HuH-7 (cell line): ENCODE measurements around the gene AFAP1L2.
"Not testable (repeated sequence)": the region's sequence is repeated elsewhere in the genome, so short reads cannot be mapped to it uniquely, and the experiment has no call there.

Experiments
- DNase-seq: peaks from one replicate; pipeline ENCODE4 v3.0.0; 2011; ENCODE audit warnings: low spot score

Gene AFAP1L2

DNA sequence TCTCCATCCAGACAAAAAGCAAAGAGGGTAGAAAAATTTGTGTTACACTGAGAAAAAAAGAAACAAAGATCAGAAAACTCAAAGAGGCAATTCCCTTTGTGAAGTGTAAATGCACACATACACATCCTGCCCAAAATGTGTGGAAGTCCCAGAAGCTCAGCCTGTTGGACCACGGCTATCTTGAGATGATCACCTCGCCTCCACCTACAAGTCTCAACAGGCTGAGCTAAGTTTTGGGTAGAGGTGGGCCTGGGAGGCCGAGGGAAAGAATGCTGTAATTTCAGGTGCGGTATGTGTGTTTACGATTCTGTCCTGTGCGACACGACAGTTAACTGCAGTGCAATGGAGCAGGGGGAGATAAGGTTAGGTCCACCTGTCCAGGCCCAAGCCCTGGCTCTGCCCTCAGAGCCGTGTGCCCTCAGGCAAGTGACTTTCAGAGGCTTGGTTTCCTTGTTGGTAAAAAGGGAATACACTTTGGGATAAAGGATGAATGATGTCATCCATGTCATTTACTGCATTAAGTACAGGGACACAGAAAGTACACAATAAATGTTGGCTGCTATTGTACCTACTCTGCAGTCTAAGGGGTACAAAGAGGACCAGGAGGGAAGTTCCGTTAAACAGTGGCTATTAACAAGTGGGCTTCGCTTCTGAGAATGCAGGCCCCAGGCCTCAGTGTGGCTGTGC, 67.3 kb downstream of the AFAP1L2 start:
- DNase-seq: no peak

DNA sequence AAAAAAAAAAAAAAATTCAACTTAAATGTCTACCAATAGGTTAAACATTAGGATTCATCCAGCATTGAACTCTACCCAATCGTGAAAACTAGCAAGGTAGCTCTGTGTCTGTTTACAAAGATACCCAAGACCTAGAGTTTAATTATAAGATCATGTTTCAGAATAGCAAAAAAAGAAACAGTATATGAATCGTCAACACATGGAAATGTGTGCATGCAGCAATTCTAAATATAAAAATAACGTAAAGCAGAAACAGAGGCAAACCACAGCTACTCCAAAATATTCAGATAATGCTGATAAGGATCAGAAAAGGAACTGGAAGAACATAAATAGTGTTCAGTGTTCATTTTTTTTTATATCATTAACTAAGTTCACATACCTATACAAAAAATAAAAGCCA, 68.7 kb downstream of the AFAP1L2 start:
- DNase-seq: no peak

DNA sequence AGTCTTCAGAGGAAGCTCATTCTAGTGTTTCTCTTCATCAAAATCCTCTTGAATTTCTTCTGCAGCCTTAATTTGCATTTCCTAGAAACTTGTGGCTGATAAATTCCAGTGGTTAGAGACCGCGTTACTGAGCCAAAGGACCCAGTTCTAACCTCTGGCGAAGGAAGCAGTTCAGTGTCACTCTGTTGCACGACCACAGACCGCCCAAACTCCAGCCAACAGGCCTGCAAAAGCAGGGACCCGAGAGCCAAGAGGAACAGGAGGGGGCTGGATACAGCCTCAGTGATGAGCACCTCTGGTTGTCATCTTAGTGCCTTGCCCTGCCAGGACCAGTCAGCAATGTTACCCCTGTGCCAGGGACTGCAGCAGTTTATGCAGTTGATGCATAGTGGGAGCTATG, 70.0 kb downstream of the AFAP1L2 start:
- no peak for DNase-seq

DNA sequence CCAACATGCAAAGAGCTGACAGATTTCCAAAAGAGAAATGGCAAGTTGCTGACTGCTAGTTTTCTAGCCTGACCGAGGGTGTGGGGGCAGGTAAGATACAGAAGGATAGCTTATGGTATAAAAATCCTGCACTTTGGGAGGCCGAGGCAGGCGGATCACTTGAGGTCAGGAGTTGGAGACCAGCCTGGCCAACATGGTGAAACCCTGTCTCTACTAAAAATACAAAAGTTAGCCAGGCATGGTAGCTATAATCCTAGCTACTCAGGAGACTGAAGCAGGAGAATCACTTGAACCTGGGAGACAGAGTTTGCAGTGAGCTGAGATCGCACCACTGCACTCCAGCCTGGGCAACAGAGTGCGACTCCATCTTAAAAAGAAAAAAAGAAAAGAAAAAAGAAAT, 70.9 kb downstream of the AFAP1L2 start:
- not testable (repeated sequence) for DNase-seq

DNA sequence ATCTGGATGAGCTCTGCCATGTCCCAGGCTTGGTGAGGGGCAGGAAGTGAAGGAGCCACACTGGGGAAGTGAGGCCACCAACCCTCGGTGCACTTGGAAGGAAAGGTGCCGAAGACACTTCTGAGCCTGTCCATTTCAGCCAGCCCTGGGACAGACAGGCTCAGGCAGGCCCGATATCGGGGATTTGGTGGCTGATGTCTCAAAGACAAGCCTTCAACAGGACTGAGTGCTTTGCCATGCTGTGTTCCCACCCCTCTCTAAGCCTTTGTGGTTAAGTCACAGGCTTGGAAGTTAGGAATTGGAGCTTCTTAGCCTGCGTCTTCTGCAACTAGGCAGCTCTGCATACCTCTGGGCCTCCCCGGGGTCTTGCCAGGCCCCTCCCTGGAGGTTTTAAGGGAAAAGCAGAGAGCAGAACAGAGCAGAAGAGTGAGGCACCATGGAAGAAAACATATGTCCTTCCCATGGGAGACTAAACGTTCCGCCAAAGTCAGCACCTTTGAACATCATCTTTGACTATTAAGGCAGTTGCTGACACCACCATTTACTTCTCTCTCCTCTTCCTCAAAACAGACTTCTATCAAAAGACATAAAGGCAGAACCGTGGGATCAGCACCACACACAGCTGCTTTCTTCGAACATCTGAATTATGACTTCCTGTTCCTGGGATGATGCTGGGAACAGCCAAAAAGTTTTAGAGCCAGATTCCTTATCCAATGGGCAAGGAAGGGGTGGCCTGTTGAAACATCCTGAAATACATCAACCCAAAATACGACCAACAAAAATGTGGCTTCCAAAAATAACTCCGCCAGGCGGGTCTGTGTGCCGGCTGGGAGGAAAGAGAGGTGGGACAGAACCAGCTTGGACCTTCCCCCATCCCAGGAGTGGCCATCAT, 71.8 kb downstream of the AFAP1L2 start:
- no peak for DNase-seq

DNA sequence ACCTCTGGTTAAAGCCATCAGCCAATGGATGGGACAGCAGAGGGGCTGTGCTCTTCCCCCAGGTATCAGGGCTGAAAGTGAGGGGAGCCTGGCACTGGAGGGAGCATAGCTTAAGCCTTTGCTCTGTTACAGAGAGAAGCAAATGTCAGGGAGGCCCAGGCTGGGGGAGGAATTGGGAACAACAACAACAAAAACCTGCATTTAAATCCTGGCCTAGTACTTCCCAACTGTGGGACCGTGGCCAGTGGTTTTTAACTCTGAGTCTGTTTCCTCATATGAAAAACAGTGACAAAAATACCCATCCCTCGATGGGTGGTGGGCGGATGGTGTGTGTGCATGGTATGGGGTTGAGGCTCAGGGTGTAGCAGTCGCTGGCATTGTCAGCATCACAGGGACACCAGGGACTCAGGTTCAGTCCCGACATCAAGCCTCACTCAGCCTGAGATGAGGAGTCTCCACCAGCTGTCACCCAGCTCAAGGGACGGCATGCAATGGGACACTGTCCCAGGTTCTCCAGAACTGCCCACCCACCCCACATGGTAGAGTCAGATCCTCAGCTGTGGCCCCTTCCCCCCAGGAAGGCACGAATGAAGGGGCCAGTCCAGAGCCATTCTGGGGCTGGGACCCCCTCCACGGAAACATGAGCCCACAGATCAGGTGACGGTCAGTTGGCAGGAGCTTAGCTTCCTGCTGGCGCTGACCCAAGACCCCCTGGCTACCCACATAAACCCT, 74.5 kb downstream of the AFAP1L2 start:
- DNase-seq: no peak

DNA sequence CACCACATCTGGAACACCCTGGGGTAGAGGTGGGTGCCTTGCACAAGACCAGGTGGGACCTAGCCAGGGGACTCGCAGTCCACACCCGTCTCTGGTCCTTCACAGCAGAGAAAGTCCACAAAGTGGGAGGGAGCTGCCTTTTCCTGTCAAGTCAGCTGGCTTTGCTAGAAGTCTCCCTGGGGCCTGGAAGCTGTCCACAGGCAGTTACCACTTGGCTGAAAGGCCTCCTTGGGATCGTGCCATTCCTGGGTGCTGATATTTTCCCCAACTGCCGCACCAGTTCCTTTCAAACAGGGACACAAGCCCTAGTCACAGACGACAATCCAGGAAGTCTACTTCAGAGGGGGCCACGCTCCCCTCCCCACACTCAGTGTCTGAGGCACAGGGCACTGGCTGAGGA, 75.4 kb downstream of the AFAP1L2 start:
- DNase-seq: no peak

DNA sequence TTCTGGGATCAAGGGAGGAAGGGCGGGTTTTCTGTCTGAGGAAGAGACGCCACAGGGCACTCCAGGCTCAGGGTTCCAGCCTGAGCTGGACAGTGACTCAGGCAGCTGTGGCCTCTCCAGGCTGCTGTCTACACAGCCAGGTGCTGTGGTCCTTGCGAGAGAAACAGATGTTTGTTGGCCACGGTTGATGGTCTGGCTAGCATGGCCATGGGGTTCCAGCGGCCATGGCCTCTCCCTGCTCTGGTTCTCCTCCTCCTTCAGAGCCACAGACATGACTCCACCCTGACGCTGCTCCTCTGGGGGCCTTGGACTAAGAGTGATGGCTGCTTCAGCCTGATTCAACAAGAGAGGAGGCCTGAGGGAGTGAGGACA, 75.9 kb downstream of the AFAP1L2 start:
- DNase-seq: no peak

DNA sequence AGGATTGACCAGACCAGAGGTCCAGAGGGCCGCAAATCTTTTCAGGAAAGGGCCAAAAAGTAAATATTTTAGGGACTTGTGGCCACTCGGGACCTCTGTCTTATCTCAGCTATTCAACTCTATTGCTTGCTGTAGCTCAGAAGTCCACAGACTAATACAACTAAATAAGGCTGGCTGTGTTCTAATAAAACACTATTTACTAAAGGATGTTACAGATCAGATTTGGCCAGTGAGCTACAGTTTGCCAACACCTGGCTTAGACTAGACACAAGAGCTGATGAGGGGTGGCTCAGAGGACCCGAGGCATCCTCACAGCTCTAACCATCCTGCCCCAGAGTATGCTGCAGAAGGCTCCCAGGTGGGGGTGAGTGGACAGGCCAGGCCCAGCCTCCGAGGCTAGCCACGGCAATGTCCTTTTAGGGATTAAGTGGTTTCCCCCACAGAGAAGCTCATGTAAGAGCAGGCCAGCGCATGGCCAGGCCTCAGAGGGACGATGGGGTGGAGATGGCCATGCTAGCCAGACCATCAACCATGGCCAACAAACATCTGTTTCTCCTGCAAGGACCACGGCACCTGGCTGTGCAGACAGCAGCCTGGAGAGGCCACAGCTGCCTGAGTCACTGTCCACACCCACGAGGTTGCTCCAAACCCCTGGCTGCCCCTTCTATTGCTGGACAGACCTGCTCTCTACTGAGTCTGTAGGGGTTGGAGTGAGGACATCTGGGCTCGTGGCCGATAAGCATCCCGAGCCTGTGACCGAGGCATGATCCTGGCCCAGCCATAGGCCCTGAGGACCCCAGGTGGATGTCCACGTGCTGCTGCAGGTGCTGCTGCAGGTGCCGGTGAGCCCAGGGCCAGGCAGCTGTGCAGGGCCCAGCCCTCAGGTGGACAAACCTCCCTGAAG, 76.5 kb downstream of the AFAP1L2 start:
- DNase-seq: no peak

DNA sequence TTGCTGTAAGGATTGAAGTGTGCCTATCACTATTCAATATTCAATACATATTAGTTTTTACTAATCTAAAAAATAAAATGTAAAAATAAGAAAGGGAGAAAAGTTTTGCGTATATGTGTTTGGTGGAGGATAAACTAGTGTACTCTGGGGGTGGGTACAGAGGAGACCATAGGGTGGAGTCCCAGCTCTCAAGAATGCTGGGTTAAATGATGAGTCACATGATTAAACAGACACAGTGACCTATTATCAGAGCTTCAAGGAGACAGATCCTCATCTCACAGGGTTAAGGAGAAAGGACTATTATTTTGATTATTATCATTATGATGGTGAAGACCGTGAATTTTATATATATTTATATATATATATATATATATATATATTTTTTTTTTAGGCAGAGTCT, 77.5 kb downstream of the AFAP1L2 start:
- no peak for DNase-seq

DNA sequence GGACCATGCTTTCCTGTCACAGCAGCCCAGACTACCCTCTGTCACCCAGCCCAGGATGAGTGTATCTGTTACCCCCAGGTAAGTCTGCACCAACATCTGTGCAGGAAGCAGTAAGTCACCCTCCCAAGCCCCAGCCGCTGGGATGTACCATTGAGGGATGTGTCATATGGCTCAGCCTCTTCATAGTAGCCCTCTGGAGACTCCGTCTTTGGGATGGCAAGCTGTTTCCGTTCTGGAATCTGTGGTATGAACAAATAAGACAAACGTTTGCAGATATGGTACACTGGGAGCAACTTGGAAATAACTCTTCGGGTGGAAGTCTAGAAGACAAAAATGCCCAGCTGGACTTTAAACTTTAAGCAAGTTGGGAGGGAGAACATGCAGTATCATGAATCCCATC, 81.3 kb downstream of the AFAP1L2 start:
- DNase-seq: no peak

DNA sequence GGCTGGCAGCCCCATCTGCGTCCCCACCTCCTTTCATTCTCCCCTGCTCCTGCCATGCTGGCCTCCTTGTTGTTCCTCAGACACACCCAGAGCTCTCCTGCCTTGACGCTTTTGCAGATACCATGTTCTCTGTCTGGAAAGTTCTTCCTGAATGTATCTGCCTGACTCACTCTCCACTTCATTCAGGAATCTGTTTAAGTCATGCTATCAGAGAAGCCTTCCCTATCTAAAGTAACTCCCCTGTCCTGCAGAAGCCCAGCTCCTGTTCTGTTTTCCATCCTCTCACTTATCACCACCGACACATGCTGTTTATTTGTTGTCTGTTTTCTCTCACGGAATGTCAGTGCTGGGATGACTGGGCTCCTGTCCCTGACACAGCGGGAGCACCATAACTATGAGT, 82.0 kb downstream of the AFAP1L2 start:
- DNase-seq: no peak

DNA sequence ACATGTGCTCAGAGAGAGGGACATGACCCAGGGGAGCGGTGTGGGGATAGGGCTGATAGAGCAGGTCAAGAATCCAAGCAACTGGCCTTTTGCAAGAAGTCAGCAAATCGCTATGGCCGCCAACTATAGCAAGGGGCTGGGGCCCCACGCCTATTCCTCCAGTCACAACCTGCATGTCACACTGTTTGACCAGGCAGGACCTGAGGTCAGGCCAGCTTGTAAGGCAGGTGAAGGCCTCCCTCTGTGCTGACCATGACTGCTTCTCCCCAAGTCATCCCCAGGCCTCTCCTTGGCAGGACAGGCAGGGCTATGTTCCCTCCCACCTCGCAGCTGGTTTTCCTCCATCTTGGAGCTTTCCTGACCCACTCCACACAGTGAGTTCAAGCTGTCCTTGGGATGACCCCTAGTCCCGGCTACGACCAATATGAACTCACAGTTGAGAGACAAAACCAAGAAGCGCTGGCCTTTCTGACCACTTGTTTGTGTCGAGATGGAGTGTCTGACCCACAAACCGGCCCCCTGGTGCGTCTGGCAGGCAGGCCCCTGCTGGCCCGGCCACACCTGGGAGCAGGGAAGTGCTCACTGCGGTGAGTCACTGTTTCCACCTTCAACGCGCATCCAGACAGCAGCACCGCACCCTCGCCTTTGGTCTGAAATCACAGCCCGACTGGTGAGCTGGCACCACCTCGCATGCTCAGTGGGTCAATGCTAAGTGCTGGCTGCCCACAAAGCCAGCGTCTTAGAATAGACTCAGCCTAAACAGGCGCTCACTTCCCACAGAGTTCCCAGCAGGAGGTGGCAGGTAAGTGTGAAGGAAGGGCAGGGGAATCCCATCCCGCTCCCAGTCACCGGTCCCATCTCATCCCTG, 83.8 kb downstream of the AFAP1L2 start:
- DNase-seq: no peak

DNA sequence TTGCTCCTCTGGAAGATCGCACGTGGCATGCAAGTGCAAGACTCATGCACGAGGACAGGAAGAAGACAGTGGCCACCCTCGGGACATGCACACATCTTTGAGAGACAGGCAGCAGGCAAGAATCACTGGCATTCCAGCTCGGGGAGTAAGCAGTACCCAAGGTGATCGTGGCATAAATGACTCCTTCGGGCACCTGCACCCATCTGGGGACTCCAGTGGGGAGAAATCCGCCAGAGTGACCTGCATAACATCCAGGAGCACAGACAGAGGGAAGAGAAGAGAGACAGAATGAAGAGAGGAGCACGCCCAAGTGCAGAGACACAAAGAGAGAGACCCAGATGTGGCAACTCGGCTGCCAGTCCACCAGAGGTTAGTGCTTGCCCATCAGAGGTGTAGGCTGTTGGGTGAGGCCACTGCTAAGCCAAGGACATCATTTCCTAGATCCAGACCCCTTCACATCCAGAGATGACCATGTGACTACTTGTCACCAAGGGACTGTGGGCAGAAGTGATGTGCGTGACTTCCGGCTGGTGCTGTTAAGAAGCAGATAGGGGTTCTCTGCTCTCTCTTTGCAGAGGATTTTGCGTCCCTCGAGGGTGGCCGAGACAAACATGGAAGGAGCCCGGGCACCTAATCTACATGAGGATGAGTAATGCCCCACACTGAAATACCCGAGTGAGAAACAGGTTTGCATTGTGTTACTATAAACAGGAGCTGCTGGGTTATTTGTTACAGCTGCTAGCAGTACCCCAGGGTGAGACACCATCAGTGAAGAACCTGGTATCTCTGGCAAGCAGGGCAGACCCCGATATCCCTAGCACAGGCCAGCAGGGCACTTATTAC, 84.7 kb downstream of the AFAP1L2 start:
- DNase-seq: no peak

DNA sequence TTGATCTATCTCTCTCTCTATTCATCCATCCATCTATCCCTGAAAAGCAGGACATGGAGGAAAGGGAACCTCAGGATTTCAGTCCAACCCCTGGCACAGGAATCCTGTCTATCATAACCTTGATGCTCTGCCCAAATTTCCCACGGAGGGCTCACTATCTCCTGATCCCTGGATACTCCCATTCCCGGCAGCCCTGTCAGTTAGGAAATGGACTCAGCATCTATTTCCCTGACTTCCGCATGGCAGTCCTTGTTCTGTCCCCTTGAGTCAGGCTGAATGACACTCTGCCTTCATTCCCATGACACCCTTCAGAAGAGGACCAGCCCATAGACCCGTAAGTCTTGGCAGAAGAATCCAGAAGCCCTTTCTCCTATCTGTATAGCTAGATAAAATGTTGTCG, 87.6 kb downstream of the AFAP1L2 start:
- DNase-seq: no peak

DNA sequence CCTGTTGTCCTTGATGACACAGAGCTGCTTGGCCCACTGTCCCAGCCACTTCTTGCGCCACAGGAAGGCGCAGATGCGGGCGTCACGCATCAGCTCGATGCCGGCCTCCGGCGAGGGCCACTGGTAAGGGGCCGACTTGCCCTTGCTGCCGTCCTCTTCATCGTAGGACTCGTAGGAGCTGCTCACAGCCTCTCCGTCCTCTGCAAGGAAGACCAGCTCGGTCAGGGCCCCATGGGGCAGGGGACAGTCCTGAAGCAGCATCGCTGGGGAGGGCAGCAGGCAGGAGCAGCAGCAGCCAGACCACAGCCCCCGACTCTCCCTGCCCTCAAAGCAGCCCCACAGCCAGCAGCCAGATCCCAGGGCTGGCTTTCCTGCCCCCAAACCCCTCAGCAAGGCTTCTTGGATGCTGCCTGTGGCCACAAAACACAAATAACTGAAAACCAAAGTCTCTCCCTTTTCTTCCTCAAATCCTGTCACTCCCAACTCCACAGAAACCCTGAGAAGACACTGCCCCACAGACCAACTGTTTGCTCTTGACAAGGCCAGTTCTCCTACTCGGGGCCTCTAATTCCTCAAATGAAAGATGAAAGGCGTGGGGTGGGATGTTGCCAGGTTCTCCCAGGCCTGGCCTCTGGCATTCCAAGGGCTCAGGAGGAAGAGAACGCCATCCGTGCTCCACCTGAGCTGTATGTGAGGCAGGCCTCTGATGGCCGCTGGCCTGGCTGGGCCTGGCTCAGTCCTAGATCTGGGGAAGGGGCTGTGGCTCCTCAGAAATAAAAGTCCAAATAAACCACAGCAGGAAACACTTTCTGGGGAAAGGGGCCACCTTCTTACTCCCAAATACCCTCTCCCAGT, 88.5 kb downstream of the AFAP1L2 start:
- no peak for DNase-seq

DNA sequence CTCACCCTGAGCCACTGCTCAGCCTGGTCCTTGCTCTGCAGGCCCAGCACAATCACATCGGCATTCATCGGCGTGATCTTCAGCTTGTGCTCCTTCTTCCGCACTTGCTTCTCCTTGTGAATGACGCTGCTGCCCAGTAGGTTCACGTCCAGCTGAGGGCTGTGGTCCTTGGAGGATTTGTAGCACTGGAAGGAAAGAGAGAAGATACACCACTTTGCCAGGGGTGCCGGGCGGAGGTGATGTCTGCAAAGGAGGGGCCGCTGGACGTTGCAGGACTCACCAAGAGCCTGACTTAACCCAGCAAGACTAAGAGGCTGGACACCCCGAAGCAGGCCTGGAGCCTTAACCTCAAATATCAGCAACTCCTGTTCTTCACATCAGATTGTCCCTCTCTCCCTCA, 90.4 kb downstream of the AFAP1L2 start:
- DNase-seq: no peak

DNA sequence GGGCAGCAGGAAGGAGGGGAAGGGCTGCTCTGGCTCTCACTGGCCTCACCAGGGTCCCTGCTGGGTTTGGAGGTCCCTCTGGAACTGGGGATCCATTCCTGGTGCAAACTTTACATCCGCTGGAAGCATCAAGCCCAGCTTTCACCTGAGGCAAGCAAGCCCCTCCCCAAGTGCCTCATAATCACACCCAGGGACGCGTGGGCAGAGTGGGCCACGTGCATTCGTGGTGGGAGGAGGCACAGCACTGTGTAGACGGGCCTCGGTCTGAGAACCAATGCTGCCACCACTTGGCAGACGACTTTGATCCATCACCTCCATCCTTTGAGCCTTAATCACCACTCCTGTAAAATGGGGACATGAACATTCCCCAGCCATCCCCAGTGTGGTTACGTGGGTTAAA, 91.2 kb downstream of the AFAP1L2 start:
- DNase-seq: no peak
